NCI-H2196 treated with DMSO at 0.1 percent for 48 hours (cell line): Measurements from ENCODE around the gene BMAL2.

Experiments used
- DNase-seq: peaks from one replicate; lab custom pipeline; 2025; ENCODE audit not compliant: unreplicated experiment; lab: John Stamatoyannopoulos, UW

BMAL2 gene

GRCh38 chr12:27355486-27355885 lies 22.9 kb downstream of the BMAL2 start:
- DNase-seq = no peak

GRCh38 chr12:27355979-27356378 lies 23.3 kb downstream of the BMAL2 start:
- no peak for DNase-seq

GRCh38 chr12:27359578-27360340 lies 27.1 kb downstream of the BMAL2 start:
- no peak for DNase-seq

- DNase-seq = no peak
Measured at GRCh38 chr12:27361372-27361771, 28.7 kb downstream of the BMAL2 start.

GRCh38 chr12:27366621-27367020 lies 34.0 kb downstream of the BMAL2 start:
- DNase-seq = no peak

- DNase-seq = no peak
Measured at GRCh38 chr12:27367078-27367477, 34.4 kb downstream of the BMAL2 start.

GRCh38 chr12:27382171-27382795 lies 49.6 kb downstream of the BMAL2 start:
- no peak for DNase-seq
